Measurements from ENCODE around the gene NTNG1.
A peak's percentile ranks its signal among the peaks of the same experiment; 100 is the strongest.
"Not testable (repeated sequence)": the region's sequence is repeated elsewhere in the genome, so short reads cannot be mapped to it uniquely, and the experiment has no call there.

Gene NTNG1

DNA sequence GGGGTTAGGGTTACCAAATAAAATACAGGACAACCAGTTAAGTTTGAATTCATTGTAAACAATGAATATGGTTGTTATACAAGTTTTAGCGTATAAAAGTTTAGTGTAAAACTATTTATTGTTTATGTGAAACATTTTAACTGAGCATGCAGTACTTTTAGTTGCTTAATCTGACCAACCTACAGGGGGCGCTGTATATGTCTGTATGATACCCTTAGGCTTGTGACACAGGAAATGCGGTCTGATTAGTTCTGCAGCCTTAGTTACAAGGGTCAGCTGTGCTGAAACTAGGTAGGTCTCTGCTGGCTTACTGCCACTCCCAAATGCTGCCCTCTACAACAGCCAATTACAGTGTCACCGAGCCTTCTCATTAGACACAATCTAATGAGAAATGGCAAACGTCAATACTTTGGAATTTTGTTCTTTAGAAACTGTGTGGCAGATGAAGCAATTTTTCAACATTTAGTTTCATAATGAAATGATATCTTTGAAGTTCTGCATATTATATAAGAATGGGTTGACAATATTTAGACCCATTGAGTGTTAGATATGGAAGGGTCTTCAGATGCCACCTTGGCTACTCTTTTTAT, 56.2 kb downstream of the NTNG1 start:
- TF ChIP-seq POLR2A (IDR thresholded peaks at IDR 0.05; ENCODE audit: low read length) (no peak), GATA1 (IDR thresholded peaks at IDR 0.05; ENCODE audit: low read depth, low read length) (no peak)
- DNase-seq: peak; percentile 56 to 71

DNA sequence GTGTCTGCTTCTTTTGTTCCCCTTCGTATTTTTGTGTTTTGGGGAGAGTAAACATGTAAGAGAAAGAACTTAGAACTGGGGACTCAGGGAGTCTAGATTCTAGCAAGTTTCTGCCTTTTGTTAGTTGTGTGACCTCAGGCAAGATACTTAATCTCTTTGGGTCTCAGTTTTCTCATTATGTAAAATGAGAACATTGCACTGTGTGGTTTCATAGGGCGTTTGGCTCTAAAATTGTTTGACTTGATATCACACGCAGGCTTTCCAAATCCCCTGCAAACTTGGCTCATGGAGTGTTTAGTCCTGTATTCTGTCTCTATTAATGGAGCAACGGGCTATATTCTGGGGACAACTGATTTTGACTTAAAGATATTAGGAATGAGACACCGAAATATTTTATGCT, 57.7 kb downstream of the NTNG1 start:
- TF ChIP-seq GATA1 (IDR thresholded peaks at IDR 0.05; ENCODE audit: low read depth, low read length) (no peak), POLR2A (IDR thresholded peaks at IDR 0.05; ENCODE audit: low read length) (no peak)
- DNase-seq: no peak

DNA sequence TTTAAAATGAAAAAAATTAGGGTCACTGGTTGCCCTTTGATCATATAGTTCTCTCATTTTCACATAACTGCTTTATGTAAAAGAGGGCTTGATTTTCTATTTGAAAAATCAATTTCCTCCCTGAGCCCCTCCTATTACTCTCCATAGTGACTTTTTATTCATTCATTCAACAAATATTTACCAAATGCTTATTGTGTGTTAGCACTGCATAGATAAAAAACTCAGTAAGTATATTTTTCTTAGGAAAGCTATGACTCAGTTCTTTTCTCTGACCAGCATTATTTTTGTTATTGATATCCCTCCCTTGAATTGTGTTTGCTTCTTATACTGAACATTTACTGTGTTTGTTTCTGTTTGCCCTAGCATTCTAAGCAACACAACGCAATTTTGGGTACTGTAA, 59.8 kb downstream of the NTNG1 start:
- no peak for TF ChIP-seq POLR2A (IDR thresholded peaks at IDR 0.05; ENCODE audit: low read length)
- no peak for TF ChIP-seq GATA1 (IDR thresholded peaks at IDR 0.05; ENCODE audit: low read depth, low read length)
- DNase-seq: no peak

- no peak for DNase-seq
- no peak for TF ChIP-seq GATA1 (IDR thresholded peaks at IDR 0.05; ENCODE audit: low read depth, low read length)
Measured at GRCh38 chr1:107202007-107202406, 61.2 kb downstream of the NTNG1 start.

GRCh38 chr1:107213225-107213624, 72.4 kb downstream of the NTNG1 start:
- TF ChIP-seq POLR2A (IDR thresholded peaks at IDR 0.05; ENCODE audit: low read length) (no peak), GATA1 (IDR thresholded peaks at IDR 0.05; ENCODE audit: low read depth, low read length) (no peak)
- DNase-seq: no peak

- TF ChIP-seq GATA1 (IDR thresholded peaks at IDR 0.05; ENCODE audit: low read depth, low read length) (no peak), POLR2A (IDR thresholded peaks at IDR 0.05; ENCODE audit: low read length) (no peak)
- DNase-seq: no peak
Measured at GRCh38 chr1:107220036-107220435, 79.2 kb downstream of the NTNG1 start.

DNA sequence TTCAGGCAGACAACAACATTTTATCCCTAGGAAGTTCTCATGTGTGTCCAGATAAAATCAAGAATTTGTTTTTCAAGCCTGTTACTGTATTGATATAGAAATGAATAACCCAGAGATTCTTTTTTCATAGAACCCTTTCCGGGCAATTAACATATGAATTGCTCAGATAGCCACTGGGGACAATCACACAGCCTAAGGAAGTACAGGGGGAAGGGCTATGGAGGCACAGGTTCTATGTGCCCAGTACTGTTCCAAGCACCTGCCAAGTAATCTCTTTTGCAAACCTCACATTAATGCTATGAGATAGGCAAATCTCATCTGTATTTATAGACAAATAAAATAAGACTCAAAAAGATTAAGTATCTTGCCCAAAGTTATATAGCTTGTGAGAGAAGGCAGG, 84.9 kb downstream of the NTNG1 start:
- DNase-seq: no peak
- no peak for TF ChIP-seq GATA1 (IDR thresholded peaks at IDR 0.05; ENCODE audit: low read depth, low read length)
- no peak for TF ChIP-seq POLR2A (IDR thresholded peaks at IDR 0.05; ENCODE audit: low read length)

GRCh38 chr1:107228704-107229371, 88.0 kb downstream of the NTNG1 start:
- no peak for DNase-seq
- TF ChIP-seq GATA1 (IDR thresholded peaks at IDR 0.05; ENCODE audit: low read depth, low read length) (no peak), POLR2A (IDR thresholded peaks at IDR 0.05; ENCODE audit: low read length) (no peak)

DNA sequence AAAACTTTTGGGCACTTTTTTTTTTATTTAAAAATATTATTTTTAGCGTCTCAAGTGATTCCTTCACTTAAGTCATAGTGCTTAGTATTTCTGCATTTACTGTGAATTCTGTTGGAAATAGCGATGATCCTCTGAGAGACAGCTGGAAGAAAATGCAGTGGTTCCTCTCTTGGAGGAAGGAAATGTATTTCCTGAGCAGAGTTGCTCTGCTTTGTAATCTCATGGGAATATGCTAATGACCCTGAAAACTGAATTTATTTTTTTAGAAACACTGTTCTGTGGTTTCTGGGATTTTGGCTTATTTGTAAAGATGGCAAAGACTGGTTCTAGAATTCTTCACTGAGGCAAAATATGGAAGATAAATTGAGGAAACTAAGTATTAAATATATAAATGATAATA, 88.9 kb downstream of the NTNG1 start:
- TF ChIP-seq GATA1 (IDR thresholded peaks at IDR 0.05; ENCODE audit: low read depth, low read length) (no peak), POLR2A (IDR thresholded peaks at IDR 0.05; ENCODE audit: low read length) (no peak)
- DNase-seq: no peak

GRCh38 chr1:107230121-107230520, 89.3 kb downstream of the NTNG1 start:
- TF ChIP-seq GATA1 (IDR thresholded peaks at IDR 0.05; ENCODE audit: low read depth, low read length): no peak
- TF ChIP-seq POLR2A (IDR thresholded peaks at IDR 0.05; ENCODE audit: low read length): no peak
- no peak for DNase-seq

GRCh38 chr1:107231291-107231690, 90.5 kb downstream of the NTNG1 start:
- DNase-seq: no peak
- TF ChIP-seq GATA1 (IDR thresholded peaks at IDR 0.05; ENCODE audit: low read depth, low read length): no peak

- TF ChIP-seq GATA1 (IDR thresholded peaks at IDR 0.05; ENCODE audit: low read depth, low read length): no peak
- no peak for TF ChIP-seq POLR2A (IDR thresholded peaks at IDR 0.05; ENCODE audit: low read length)
Measured at GRCh38 chr1:107232426-107232825, 91.6 kb downstream of the NTNG1 start.

GRCh38 chr1:107236760-107237159, 95.9 kb downstream of the NTNG1 start:
- DNase-seq: not testable (repeated sequence)

More at GRCh38 chr1:107232426-107232825, 91.6 kb downstream of the NTNG1 start:
- no peak for DNase-seq

- TF ChIP-seq GATA1 (IDR thresholded peaks at IDR 0.05; ENCODE audit: low read depth, low read length) (no peak), POLR2A (IDR thresholded peaks at IDR 0.05; ENCODE audit: low read length) (no peak)
- DNase-seq: no peak
Measured at GRCh38 chr1:107243461-107243860, 102.6 kb downstream of the NTNG1 start.

DNA sequence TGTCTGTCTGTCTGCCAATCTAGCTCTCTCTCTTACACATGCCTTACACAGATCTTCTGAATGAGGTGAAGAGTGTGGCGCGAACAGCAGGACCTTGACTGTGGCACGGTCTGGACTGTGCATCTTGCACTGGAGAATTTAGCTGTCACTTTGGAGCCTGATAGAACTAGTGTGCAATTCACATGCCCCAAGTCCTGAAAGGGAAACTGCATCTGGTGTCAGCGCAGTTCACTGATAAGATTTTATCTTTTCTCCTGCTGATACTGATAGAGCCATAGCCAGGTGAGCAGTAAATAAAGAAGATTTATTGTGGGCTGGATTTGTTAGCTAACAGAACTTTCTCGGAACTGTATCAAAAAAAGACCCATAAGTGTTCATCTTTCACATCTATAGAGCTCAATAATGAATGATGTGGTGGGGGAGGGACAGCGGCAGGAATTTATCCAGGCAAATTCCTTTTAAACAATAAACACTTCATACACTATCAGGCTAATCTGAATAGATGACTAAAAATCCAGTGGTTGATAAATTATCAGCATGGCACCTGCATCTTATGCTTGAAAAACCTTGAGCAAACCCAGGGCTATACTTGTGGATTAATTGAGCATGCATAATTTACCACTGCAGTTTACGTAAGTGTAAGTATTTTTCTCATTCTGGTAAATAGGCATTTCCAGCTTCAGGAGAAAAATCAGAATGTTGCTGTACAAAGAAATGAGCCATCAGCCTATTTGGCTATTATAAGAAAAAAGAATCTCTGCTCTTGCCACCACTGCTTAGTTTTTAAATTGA, 104.1 kb downstream of the NTNG1 start:
- DNase-seq: no peak
- no peak for TF ChIP-seq GATA1 (IDR thresholded peaks at IDR 0.05; ENCODE audit: low read depth, low read length)
- no peak for TF ChIP-seq POLR2A (IDR thresholded peaks at IDR 0.05; ENCODE audit: low read length)

Data from erythroblast (primary cell).